HEK293 (cell line): Measurements from ENCODE around the gene APLP1.
A peak's percentile ranks its signal among the peaks of the same experiment; 100 is the strongest.

Source experiments
- ELK4 ChIP-seq: IDR thresholded peaks from 2 replicates; pipeline ENCODE4 v1.6.1; 2011; ENCODE audit warnings: mild to moderate bottlenecking, low read depth, low read length, borderline replicate concordance
- GLIS1 ChIP-seq: fragments of 450-650 bp; formaldehyde crosslinking; IDR thresholded peaks from 2 replicates; pipeline ENCODE4 v1.5.1; 2016; ENCODE audit warnings: missing biosample characterization, missing genetic modification characterization
- HIC1 ChIP-seq: fragments of 450-650 bp; formaldehyde crosslinking; IDR thresholded peaks from 2 replicates; pipeline ENCODE4 v1.5.1; 2016; ENCODE audit warnings: missing biosample characterization, missing genetic modification characterization
- KLF10 ChIP-seq: fragments of 450-650 bp; IDR thresholded peaks from 2 replicates; pipeline ENCODE4 v1.5.1; 2018; ENCODE audit warnings: missing biosample characterization, mild to moderate bottlenecking, missing genetic modification characterization
- MYNN ChIP-seq: fragments of 450-650 bp; formaldehyde crosslinking; IDR thresholded peaks from 2 replicates; pipeline ENCODE4 v1.5.1; 2016; ENCODE audit warnings: missing biosample characterization, missing genetic modification characterization, borderline replicate concordance
- OSR2 ChIP-seq: fragments of 450-650 bp; formaldehyde crosslinking; IDR thresholded peaks from 2 replicates; pipeline ENCODE4 v1.5.1; 2016; ENCODE audit warnings: missing biosample characterization, missing genetic modification characterization
- PRDM1 ChIP-seq: fragments of 450-650 bp; formaldehyde crosslinking; IDR thresholded peaks from 2 replicates; pipeline ENCODE4; 2016; ENCODE audit warnings: missing biosample characterization, missing genetic modification characterization
- REPIN1 ChIP-seq: fragments of 450-650 bp; formaldehyde crosslinking; IDR thresholded peaks from 2 replicates; pipeline ENCODE4 v1.5.1; 2017; ENCODE audit warnings: missing biosample characterization, missing genetic modification characterization, low read depth
- SCRT2 ChIP-seq: fragments of 450-650 bp; formaldehyde crosslinking; IDR thresholded peaks from 2 replicates; pipeline ENCODE4 v1.5.1; 2016; ENCODE audit warnings: missing biosample characterization, missing genetic modification characterization
- ZBTB17 ChIP-seq: fragments of 450-650 bp; formaldehyde crosslinking; IDR thresholded peaks from 2 replicates; pipeline ENCODE4 v1.5.1; 2016; ENCODE audit warnings: missing biosample characterization, missing genetic modification characterization
- ZBTB20 ChIP-seq: fragments of 450-650 bp; formaldehyde crosslinking; IDR thresholded peaks from 2 replicates; pipeline ENCODE4 v1.5.1; 2016; ENCODE audit warnings: missing biosample characterization, missing genetic modification characterization
- ZBTB21 ChIP-seq: fragments of 450-650 bp; formaldehyde crosslinking; IDR thresholded peaks from 2 replicates; pipeline ENCODE4 v1.5.1; 2017; ENCODE audit warnings: missing biosample characterization, missing genetic modification characterization
- ZBTB44 ChIP-seq: fragments of 450-650 bp; IDR thresholded peaks from 2 replicates; pipeline ENCODE4 v1.5.1; 2018; ENCODE audit warnings: missing biosample characterization, mild to moderate bottlenecking, missing genetic modification characterization
- ZBTB8A ChIP-seq: fragments of 450-650 bp; formaldehyde crosslinking; IDR thresholded peaks from 2 replicates; pipeline ENCODE4 v1.5.1; 2016; ENCODE audit warnings: missing biosample characterization, missing genetic modification characterization
- ZNF112 ChIP-seq: fragments of 450-650 bp; formaldehyde crosslinking; IDR thresholded peaks from 2 replicates; pipeline ENCODE4 v1.5.0; 2017; ENCODE audit warnings: missing biosample characterization, missing genetic modification characterization
- ZNF146 ChIP-seq: fragments of 450-650 bp; formaldehyde crosslinking; IDR thresholded peaks from 2 replicates; pipeline ENCODE4 v1.5.1; 2016; ENCODE audit warnings: missing biosample characterization, missing genetic modification characterization
- ZNF211 ChIP-seq: fragments of 450-650 bp; formaldehyde crosslinking; IDR thresholded peaks from 2 replicates; pipeline ENCODE4 v1.5.1; 2016; ENCODE audit warnings: low read depth, missing biosample characterization, missing genetic modification characterization
- ZNF221 ChIP-seq: fragments of 450-650 bp; formaldehyde crosslinking; IDR thresholded peaks from 2 replicates; pipeline ENCODE4 v1.5.1; 2017; ENCODE audit warnings: missing biosample characterization, missing genetic modification characterization, borderline replicate concordance
- ZNF362 ChIP-seq: fragments of 450-650 bp; formaldehyde crosslinking; IDR thresholded peaks from 2 replicates; pipeline ENCODE4 v1.5.1; 2016; ENCODE audit warnings: missing biosample characterization, missing genetic modification characterization
- ZNF433 ChIP-seq: fragments of 450-650 bp; formaldehyde crosslinking; IDR thresholded peaks from 2 replicates; pipeline ENCODE4 v1.5.1; 2016; ENCODE audit warnings: missing biosample characterization, missing genetic modification characterization, low read depth
- ZNF596 ChIP-seq: fragments of 450-650 bp; IDR thresholded peaks from 2 replicates; pipeline ENCODE4 v1.5.0; 2018; ENCODE audit warnings: missing biosample characterization, mild to moderate bottlenecking, missing genetic modification characterization, moderate library complexity
- ZNF600 ChIP-seq: fragments of 450-650 bp; formaldehyde crosslinking; IDR thresholded peaks from 2 replicates; pipeline ENCODE4 v1.5.1; 2016; ENCODE audit warnings: missing biosample characterization, missing genetic modification characterization
- ZNF629 ChIP-seq: fragments of 450-650 bp; formaldehyde crosslinking; IDR thresholded peaks from 2 replicates; pipeline ENCODE4 v1.5.1; 2017; ENCODE audit warnings: missing biosample characterization, missing genetic modification characterization
- ZNF639 ChIP-seq: fragments of 450-650 bp; formaldehyde crosslinking; IDR thresholded peaks from 2 replicates; pipeline ENCODE4 v1.5.1; 2016; ENCODE audit warnings: missing biosample characterization, missing genetic modification characterization
- ZNF645 ChIP-seq: fragments of 450-650 bp; formaldehyde crosslinking; IDR thresholded peaks from 2 replicates; pipeline ENCODE4; 2016; ENCODE audit warnings: missing biosample characterization, missing genetic modification characterization
- ZNF658 ChIP-seq: fragments of 450-650 bp; formaldehyde crosslinking; IDR thresholded peaks from 2 replicates; pipeline ENCODE4; 2016; ENCODE audit warnings: missing biosample characterization, missing genetic modification characterization
- ZNF677 ChIP-seq: fragments of 450-650 bp; IDR thresholded peaks from 2 replicates; pipeline ENCODE4 v1.5.0; 2018; ENCODE audit warnings: missing biosample characterization, mild to moderate bottlenecking, missing genetic modification characterization, moderate library complexity
- ZNF707 ChIP-seq: fragments of 450-650 bp; formaldehyde crosslinking; IDR thresholded peaks from 2 replicates; pipeline ENCODE4 v1.5.1; 2016; ENCODE audit warnings: missing biosample characterization, missing genetic modification characterization
- ZSCAN16 ChIP-seq: fragments of 450-650 bp; formaldehyde crosslinking; IDR thresholded peaks from 2 replicates; pipeline ENCODE4 v1.5.1; 2016; ENCODE audit warnings: missing biosample characterization, missing genetic modification characterization
- ZSCAN4 ChIP-seq: fragments of 450-650 bp; formaldehyde crosslinking; IDR thresholded peaks from 2 replicates; pipeline ENCODE4 v1.5.1; 2017; ENCODE audit warnings: missing biosample characterization, missing genetic modification characterization

The APLP1 gene

GRCh38 chr19:35899547-35900214 is 31.3 kb downstream of the APLP1 start (continued):
- TF ChIP-seq ZNF596 (tag by site-specific recombination) (no peak), ELK4 (no peak), ZBTB17 (tag by site-specific recombination) (peak; percentile 94), ZNF707 (tag by site-specific recombination) (no peak), PRDM1 (0 out of 2 replicates have a peak, but pooled peaks have one; percentile 11), ZSCAN16 (tag by site-specific recombination) (no peak), KLF10 (tag by site-specific recombination) (peak; percentile 88), ZNF629 (tag by site-specific recombination) (peak; percentile 95), ZSCAN4 (tag by site-specific recombination) (0 out of 2 replicates have a peak, but pooled peaks have one; percentile 28), OSR2 (tag by site-specific recombination) (peak; percentile 34; the same call in 1 of the 2 replicates), SCRT2 (tag by site-specific recombination) (no peak), ZNF677 (no peak), ZNF146 (tag by site-specific recombination) (peak; percentile 40; the same call in 1 of the 2 replicates), ZNF211 (no peak), ZBTB44 (tag by site-specific recombination) (peak; percentile 50), ZBTB21 (tag by site-specific recombination) (peak; percentile 90), ZNF433 (tag by site-specific recombination) (no peak), ZBTB20 (tag by site-specific recombination) (peak; percentile 91), ZNF112 (no peak), ZNF600 (peak; percentile 82), ZNF645 (no peak), MYNN (tag by site-specific recombination) (0 out of 2 replicates have a peak, but pooled peaks have one; percentile 20), REPIN1 (tag by site-specific recombination) (0 out of 2 replicates have a peak, but pooled peaks have one; percentile 16), ZNF639 (peak; percentile 86), ZNF658 (tag by site-specific recombination) (no peak), GLIS1 (no peak; the same call in 1 of the 2 replicates), HIC1 (tag by site-specific recombination) (peak; percentile 62), ZNF221 (tag by site-specific recombination) (no peak), ZBTB8A (no peak; the same call in none of the 2 replicates), ZNF362 (peak; percentile 100)
